ENCODE measurements around the gene P3H2. TPM values are rescaled to one million over a fixed set of nuclear protein-coding genes. Genes with fewer than 3 reads are reported as not detected.

P3H2 gene
- total RNA-seq, 4 donors from 2014 or later, result 0.24 to 4.0 (median 0.90) TPM

GRCh38 chr3:189947948-189948723 lies 172.6 kb downstream of the P3H2 start:
- Histone ChIP-seq H3K9me3 (no peaks in the 10 kb centered on the region), H3K4me3 (no peak overlapping the region), H3K27me3 (no peaks in the 10 kb centered on the region), H3K4me1 (peaks cover 5 to 9% of the 10 kb centered on the region in 2 donors), H3K27ac (no peak overlapping the region), H3K36me3 (no peaks in the 10 kb centered on the region)
- ATAC-seq, result peak in 1 of 2 donors; percentile 59
- TF ChIP-seq POLR2A (IDR thresholded peaks at IDR 0.05), result no peak
- TF ChIP-seq, protein P1, sequence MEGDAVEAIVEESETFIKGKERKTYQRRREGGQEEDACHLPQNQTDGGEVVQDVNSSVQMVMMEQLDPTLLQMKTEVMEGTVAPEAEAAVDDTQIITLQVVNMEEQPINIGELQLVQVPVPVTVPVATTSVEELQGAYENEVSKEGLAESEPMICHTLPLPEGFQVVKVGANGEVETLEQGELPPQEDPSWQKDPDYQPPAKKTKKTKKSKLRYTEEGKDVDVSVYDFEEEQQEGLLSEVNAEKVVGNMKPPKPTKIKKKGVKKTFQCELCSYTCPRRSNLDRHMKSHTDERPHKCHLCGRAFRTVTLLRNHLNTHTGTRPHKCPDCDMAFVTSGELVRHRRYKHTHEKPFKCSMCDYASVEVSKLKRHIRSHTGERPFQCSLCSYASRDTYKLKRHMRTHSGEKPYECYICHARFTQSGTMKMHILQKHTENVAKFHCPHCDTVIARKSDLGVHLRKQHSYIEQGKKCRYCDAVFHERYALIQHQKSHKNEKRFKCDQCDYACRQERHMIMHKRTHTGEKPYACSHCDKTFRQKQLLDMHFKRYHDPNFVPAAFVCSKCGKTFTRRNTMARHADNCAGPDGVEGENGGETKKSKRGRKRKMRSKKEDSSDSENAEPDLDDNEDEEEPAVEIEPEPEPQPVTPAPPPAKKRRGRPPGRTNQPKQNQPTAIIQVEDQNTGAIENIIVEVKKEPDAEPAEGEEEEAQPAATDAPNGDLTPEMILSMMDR (IDR thresholded peaks at IDR 0.05 in 4 of 5, conservative IDR thresholded peaks at IDR 0.05 in 1 of 5), result peak in 4 of 5 experiments; percentile 47 to 67 (median 53)
- DNase-seq, result no peak
- intact Hi-C loops (cut with DNase I; ENCODE audit: low total_unique reads), result loop anchor here (1.0 to 10.0 kb wide), 3 partner anchors 261 to 678 kb away; no protein-coding TSS in a partner anchor
- in situ Hi-C loops (cut with MboI; ENCODE audit: low sequenced_read_pairs in 4 of 4), result loop anchor here in 3 of 4 donors (10.0 to 25.0 kb wide), 3 partner anchors 661 to 686 kb away; no protein-coding TSS in a partner anchor

GRCh38 chr3:189947068-189947467 lies 173.6 kb downstream of the P3H2 start:
- no peaks in the 10 kb centered on the region for H3K36me3 ChIP-seq
- no peaks in the 10 kb centered on the region for H3K27me3 ChIP-seq
- peaks cover 5 to 9% of the 10 kb centered on the region in 2 donors for H3K4me1 ChIP-seq
- ATAC-seq, result no peak
- TF ChIP-seq, protein P1 (IDR thresholded peaks at IDR 0.05 in 4 of 5, conservative IDR thresholded peaks at IDR 0.05 in 1 of 5), result no peak
- TF ChIP-seq POLR2A (IDR thresholded peaks at IDR 0.05), result no peak
- DNase-seq, result no peak
- intact Hi-C loops (cut with DNase I; ENCODE audit: low total_unique reads), result loop anchor here (5.0 to 10.0 kb wide), 2 partner anchors 260 to 342 kb away; no protein-coding TSS in a partner anchor
- H3K27ac ChIP-seq, result no peak overlapping the region
- no peak overlapping the region for H3K4me3 ChIP-seq
- no peaks in the 10 kb centered on the region for H3K9me3 ChIP-seq
- in situ Hi-C loops (cut with MboI; ENCODE audit: low sequenced_read_pairs in 4 of 4), result loop anchor here in 3 of 4 donors (10.0 to 25.0 kb wide), 3 partner anchors 660 to 685 kb away; no protein-coding TSS in a partner anchor

DNA sequence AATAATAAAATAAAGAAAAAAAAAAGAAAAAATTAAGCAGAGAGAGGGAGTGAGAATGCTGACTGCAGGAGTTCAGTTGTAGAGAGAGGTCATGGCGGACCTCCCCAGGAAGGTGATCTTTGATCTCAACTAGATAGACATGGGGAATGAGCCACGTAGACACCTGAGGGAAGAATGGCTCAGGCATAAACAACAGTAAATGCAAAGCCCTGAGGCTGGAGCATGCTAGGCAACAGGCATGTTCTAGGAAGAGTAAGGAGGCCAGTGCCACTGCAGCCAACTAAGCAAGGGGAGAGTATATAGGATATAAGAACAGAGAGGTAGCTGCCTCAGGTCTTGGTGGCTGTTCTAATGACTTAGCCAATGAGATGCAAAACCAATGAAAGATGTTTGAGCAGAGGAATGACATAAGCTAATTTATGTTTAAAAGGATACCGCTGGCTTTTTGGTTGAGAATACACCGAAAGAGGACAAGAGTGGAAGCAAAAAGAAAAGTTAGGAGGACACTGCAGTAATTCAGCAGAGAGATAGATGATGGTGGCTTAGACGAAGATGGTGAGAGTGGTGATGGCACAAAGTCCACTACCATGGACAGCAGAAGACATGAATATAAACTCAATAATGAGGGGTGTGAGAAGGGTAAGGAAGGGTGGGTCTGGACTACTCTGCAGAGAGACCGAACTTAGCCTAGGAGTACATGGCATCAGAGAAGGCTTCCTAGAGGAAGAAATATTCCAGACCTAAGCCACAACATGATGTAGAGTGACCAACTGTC lies 174.6 kb downstream of the P3H2 start:
- no peaks in the 10 kb centered on the region for H3K9me3 ChIP-seq
- no peak overlapping the region for H3K27ac ChIP-seq
- no peaks in the 10 kb centered on the region for H3K27me3 ChIP-seq
- intact Hi-C loops (cut with DNase I; ENCODE audit: low total_unique reads), result loop anchor here (5.0 to 10.0 kb wide), 2 partner anchors 259 to 341 kb away; no protein-coding TSS in a partner anchor
- in situ Hi-C loops (cut with MboI; ENCODE audit: low sequenced_read_pairs in 4 of 4), result loop anchor here in 3 of 4 donors (10.0 to 25.0 kb wide), 3 partner anchors 659 to 684 kb away; no protein-coding TSS in a partner anchor
- no peak for DNase-seq
- no peaks in the 10 kb centered on the region for H3K36me3 ChIP-seq
- no peak for ATAC-seq
- no peak overlapping the region for H3K4me3 ChIP-seq
- peaks cover 5 to 9% of the 10 kb centered on the region in 2 donors for H3K4me1 ChIP-seq
- TF ChIP-seq, protein P1 (IDR thresholded peaks at IDR 0.05 in 4 of 5, conservative IDR thresholded peaks at IDR 0.05 in 1 of 5), result no peak
- no peak for TF ChIP-seq POLR2A (IDR thresholded peaks at IDR 0.05)

- H3K27me3 ChIP-seq, result no peaks in the 10 kb centered on the region
- in situ Hi-C loops (cut with MboI; ENCODE audit: low sequenced_read_pairs in 4 of 4) (loop anchor here in 3 of 4 donors (10.0 to 25.0 kb wide), 3 partner anchors 657 to 682 kb away; no protein-coding TSS in a partner anchor), intact Hi-C loops (cut with DNase I; ENCODE audit: low total_unique reads) (loop anchor here (5.0 to 10.0 kb wide), 2 partner anchors 257 to 340 kb away; no protein-coding TSS in a partner anchor)
- H3K4me1 ChIP-seq, result peaks cover 5 to 9% of the 10 kb centered on the region in 2 donors
- no peaks in the 10 kb centered on the region for H3K36me3 ChIP-seq
- DNase-seq (no peak), ATAC-seq (no peak)
- TF ChIP-seq, protein P1 (IDR thresholded peaks at IDR 0.05 in 4 of 5, conservative IDR thresholded peaks at IDR 0.05 in 1 of 5), result no peak
- TF ChIP-seq POLR2A (IDR thresholded peaks at IDR 0.05), result no peak
- no peak overlapping the region for H3K27ac ChIP-seq
- no peaks in the 10 kb centered on the region for H3K9me3 ChIP-seq
- no peak overlapping the region for H3K4me3 ChIP-seq
Measured at GRCh38 chr3:189944285-189945145, 176.2 kb downstream of the P3H2 start.

Measured in gastrocnemius medialis (tissue), 4 donors.